Measurements from ENCODE around the gene CFAP97D1.

CFAP97D1 gene

GRCh38 chr17:43779145-43780125 lies 800 bp upstream of the CFAP97D1 start:
- no peak overlapping the region for H3K27ac ChIP-seq
- TF ChIP-seq CTCF (IDR thresholded peaks at IDR 0.05), result no peak
- no peaks in the 10 kb centered on the region for H3K36me3 ChIP-seq
- H3K27me3 ChIP-seq, result peaks cover 30% of the 10 kb centered on the region
- H3K4me3 ChIP-seq (ENCODE audit: low read depth in 1 of 2, low read length in 1 of 2), result peak overlapping the region; percentile 80 to 93
- peaks cover 15 to 29% of the 10 kb centered on the region in 2 experiments for H3K4me1 ChIP-seq (ENCODE audit: control insufficient read depth in 1 of 2, insufficient read depth in 1 of 2, low read depth in 1 of 2, low read length in 1 of 2)
- no peaks in the 10 kb centered on the region for H3K9me3 ChIP-seq

GRCh38 chr17:43782913-43783680 lies 2.9 kb downstream of the CFAP97D1 start:
- no peak overlapping the region for H3K27ac ChIP-seq

GRCh38 chr17:43784068-43784467 lies 3.8 kb downstream of the CFAP97D1 start:
- no peaks in the 10 kb centered on the region for H3K36me3 ChIP-seq
- peaks cover 29% of the 10 kb centered on the region for H3K27me3 ChIP-seq
- no peaks in the 10 kb centered on the region for H3K9me3 ChIP-seq
- H3K27ac ChIP-seq, result no peak overlapping the region
- H3K4me1 ChIP-seq (ENCODE audit: control insufficient read depth in 1 of 2, insufficient read depth in 1 of 2, low read depth in 1 of 2, low read length in 1 of 2), result peaks cover 7 to 8% of the 10 kb centered on the region in 2 experiments
- no peak for TF ChIP-seq CTCF (IDR thresholded peaks at IDR 0.05)
- H3K4me3 ChIP-seq (ENCODE audit: low read depth in 1 of 2, low read length in 1 of 2), result no peak overlapping the region

More at GRCh38 chr17:43782913-43783680, 2.9 kb downstream of the CFAP97D1 start:
- Histone ChIP-seq H3K36me3 (no peaks in the 10 kb centered on the region), H3K9me3 (no peaks in the 10 kb centered on the region), H3K4me3 (ENCODE audit: low read depth in 1 of 2, low read length in 1 of 2) (no peak overlapping the region), H3K4me1 (ENCODE audit: control insufficient read depth in 1 of 2, insufficient read depth in 1 of 2, low read depth in 1 of 2, low read length in 1 of 2) (peaks cover 11% of the 10 kb centered on the region in 2 experiments), H3K27me3 (peaks cover 30% of the 10 kb centered on the region)
- TF ChIP-seq CTCF (IDR thresholded peaks at IDR 0.05), result no peak

DNA sequence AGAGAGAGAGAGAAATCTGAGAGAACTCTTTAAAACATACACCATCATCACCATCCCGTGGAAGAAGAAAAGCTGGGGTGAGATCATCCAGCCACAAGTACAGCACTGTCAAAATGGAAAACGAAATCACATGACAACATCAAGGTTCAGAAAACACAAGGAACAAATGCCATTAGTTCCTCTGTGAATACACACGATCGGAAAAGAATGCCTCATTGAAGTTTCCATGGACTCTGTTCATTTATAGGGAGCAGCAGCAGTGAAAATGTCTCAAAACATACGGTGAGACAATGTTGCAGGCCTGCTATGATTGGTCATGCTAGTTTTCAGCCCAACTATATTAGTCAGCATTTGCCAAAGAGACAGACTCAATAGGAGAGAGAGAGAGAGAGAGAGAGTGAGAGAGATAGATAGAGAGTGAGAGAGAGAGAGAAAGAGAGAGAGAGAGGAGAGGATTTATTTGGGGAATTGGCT lies 4.4 kb downstream of the CFAP97D1 start:
- H3K4me1 ChIP-seq (ENCODE audit: control insufficient read depth in 1 of 2, insufficient read depth in 1 of 2, low read depth in 1 of 2, low read length in 1 of 2), result peaks cover 1 to 2% of the 10 kb centered on the region in 2 experiments
- no peaks in the 10 kb centered on the region for H3K36me3 ChIP-seq
- peaks cover 23% of the 10 kb centered on the region for H3K27me3 ChIP-seq
- H3K4me3 ChIP-seq (ENCODE audit: low read depth in 1 of 2, low read length in 1 of 2), result no peak overlapping the region
- H3K9me3 ChIP-seq, result no peaks in the 10 kb centered on the region
- no peak overlapping the region for H3K27ac ChIP-seq
- no peak for TF ChIP-seq CTCF (IDR thresholded peaks at IDR 0.05)

DNA sequence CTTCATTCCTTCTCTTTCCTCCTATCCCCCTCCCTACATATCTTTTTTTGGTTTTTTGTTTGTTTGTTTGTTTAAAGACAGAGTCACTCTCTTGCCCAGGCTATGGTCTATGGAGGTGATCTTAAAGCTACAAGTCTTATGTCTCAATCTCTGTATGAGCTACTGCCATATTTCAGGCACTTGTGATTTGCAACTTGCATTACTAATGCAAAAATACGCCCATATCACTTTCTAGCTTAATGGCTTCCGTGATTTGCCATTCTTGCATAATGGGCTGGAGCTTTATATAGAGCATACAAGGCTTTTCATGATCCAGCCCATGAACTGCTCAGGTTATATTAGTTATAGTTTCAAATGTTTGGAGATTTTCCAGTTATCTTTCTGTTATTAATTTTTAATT lies 7.5 kb downstream of the CFAP97D1 start:
- peaks cover 13% of the 10 kb centered on the region for H3K27me3 ChIP-seq
- no peak for TF ChIP-seq CTCF (IDR thresholded peaks at IDR 0.05)
- H3K27ac ChIP-seq, result no peak overlapping the region
- no peaks in the 10 kb centered on the region for H3K4me1 ChIP-seq (ENCODE audit: control insufficient read depth in 1 of 2, insufficient read depth in 1 of 2, low read depth in 1 of 2, low read length in 1 of 2)
- H3K4me3 ChIP-seq (ENCODE audit: low read depth in 1 of 2, low read length in 1 of 2), result no peak overlapping the region
- no peaks in the 10 kb centered on the region for H3K9me3 ChIP-seq
- no peaks in the 10 kb centered on the region for H3K36me3 ChIP-seq

Data from neutrophil (primary cell).